Activated CD4-positive, alpha-beta T cell treated with anti-CD3 and anti-CD28 coated beads, Interleukin-2, amount 10 ng/mL, durations not matched to agents 24 days and 14 days (primary cell): ENCODE data around the gene ZNF444. TPM values are rescaled to one million over a fixed set of nuclear protein-coding genes. Genes with fewer than 3 reads are reported as not detected.
A peak's percentile ranks its signal among the peaks of the same experiment; 100 is the strongest.
"Not testable (repeated sequence)": the region's sequence is repeated elsewhere in the genome, so short reads cannot be mapped to it uniquely, and the experiment has no call there.

Source experiments
- DNase-seq: peaks from one replicate; pipeline ENCODE4 v3.0.0; 2022
- H3K27ac Mint-ChIP-seq: one replicate; pipeline ENCODE4 v1.8.0; 2022; ENCODE audit warnings: mild to moderate bottlenecking, mixed read lengths
- H3K27me3 Mint-ChIP-seq: one replicate; pipeline ENCODE4 v1.8.0; 2022; ENCODE audit warnings: mixed read lengths
- H3K36me3 Mint-ChIP-seq: one replicate; pipeline ENCODE4 v1.8.0; 2022; ENCODE audit warnings: low read depth, mild to moderate bottlenecking, mixed read lengths
- H3K4me1 Mint-ChIP-seq: one replicate; pipeline ENCODE4 v1.8.0; 2021; ENCODE audit warnings: mixed read lengths
- H3K4me3 Mint-ChIP-seq: one replicate; pipeline ENCODE4 v1.8.0; 2022; ENCODE audit warnings: mild to moderate bottlenecking, moderate library complexity, mixed read lengths
- H3K9me3 Mint-ChIP-seq: one replicate; pipeline ENCODE4 v1.8.0; 2021; ENCODE audit warnings: mixed read lengths
- intact Hi-C: fragments of 100-400 bp; cut with micrococcal nuclease; formaldehyde crosslinking; loops from one replicate; pipeline ENCODE4 v1.15.1; 2023
- total RNA-seq: library from RNA; stranded (reverse); gene quantifications from 2 replicates; pipeline ENCODE4 v1.2.3, GENCODE V29; 2022

Gene ZNF444
- 35.5 and 35.7 TPM in 2 replicates for total RNA-seq

GRCh38 chr19:56140583-56141416 is at the start of gene ZNF444:
Gene ZNF444, plus strand, starts transcription at chr19:56141287. Its CDS starts 5,625 bp downstream, at chr19:56146912.
- H3K27me3 Mint-ChIP-seq, result peaks cover 4% of the 10 kb centered on the region
- peaks cover 36% of the 10 kb centered on the region for H3K4me1 Mint-ChIP-seq
- intact Hi-C loops, result loop anchor here (1.0 to 5.0 kb wide), 6 partner anchors 19 to 1222 kb away; partner anchors contain the start of genes EPN1, PPP1R12C, TRAPPC2B and ZNF547
- peak within 1 kb of the TSS; percentile 94 for H3K4me3 Mint-ChIP-seq
- DNase-seq, result peak; percentile 100
- peak within 1 kb of the TSS; percentile 91 for H3K27ac Mint-ChIP-seq
- H3K36me3 Mint-ChIP-seq, result peaks cover 3% of the 10 kb centered on the region
- H3K9me3 Mint-ChIP-seq, result no peaks in the 10 kb centered on the region

- H3K36me3 Mint-ChIP-seq, result peaks cover 38% of the 10 kb centered on the region
- intact Hi-C loops, result no loop called here
- no peak overlapping the region for H3K4me3 Mint-ChIP-seq
- peaks cover 5% of the 10 kb centered on the region for H3K9me3 Mint-ChIP-seq
- no peak overlapping the region for H3K27ac Mint-ChIP-seq
- no peak for DNase-seq
- peaks cover 2% of the 10 kb centered on the region for H3K4me1 Mint-ChIP-seq
- H3K27me3 Mint-ChIP-seq, result no peaks in the 10 kb centered on the region
Observed at GRCh38 chr19:56091751-56092546, 49.1 kb upstream of the ZNF444 start.

- H3K27me3 Mint-ChIP-seq, result no peaks in the 10 kb centered on the region
- H3K4me1 Mint-ChIP-seq, result peaks cover 2% of the 10 kb centered on the region
- H3K36me3 Mint-ChIP-seq, result peaks cover 40% of the 10 kb centered on the region
- H3K9me3 Mint-ChIP-seq, result peaks cover 5% of the 10 kb centered on the region
- intact Hi-C loops, result no loop called here
- no peak for DNase-seq
- H3K4me3 Mint-ChIP-seq, result no peak overlapping the region
- H3K27ac Mint-ChIP-seq, result no peak overlapping the region
Observed at GRCh38 chr19:56092685-56093631, 48.1 kb upstream of the ZNF444 start.

GRCh38 chr19:56094449-56094848 is 46.6 kb upstream of the ZNF444 start:
- Mint-ChIP-seq H3K9me3 (peaks cover 5% of the 10 kb centered on the region), H3K4me1 (peaks cover 2% of the 10 kb centered on the region), H3K27ac (no peak overlapping the region), H3K27me3 (no peaks in the 10 kb centered on the region), H3K4me3 (no peak overlapping the region), H3K36me3 (peaks cover 37% of the 10 kb centered on the region)
- intact Hi-C loops, result no loop called here
- DNase-seq, result no peak

GRCh38 chr19:56096665-56097064 is 44.4 kb upstream of the ZNF444 start:
- Mint-ChIP-seq H3K9me3 (peaks cover 5% of the 10 kb centered on the region), H3K27me3 (no peaks in the 10 kb centered on the region), H3K36me3 (peaks cover 38% of the 10 kb centered on the region), H3K4me1 (peaks cover 2% of the 10 kb centered on the region), H3K4me3 (no peak overlapping the region), H3K27ac (no peak overlapping the region)
- intact Hi-C loops, result no loop called here
- DNase-seq, result no peak

GRCh38 chr19:56097306-56097705 is 43.8 kb upstream of the ZNF444 start:
- H3K9me3 Mint-ChIP-seq, result peaks cover 5% of the 10 kb centered on the region
- H3K27ac Mint-ChIP-seq, result no peak overlapping the region
- no peak for DNase-seq
- no peak overlapping the region for H3K4me3 Mint-ChIP-seq
- H3K36me3 Mint-ChIP-seq, result peaks cover 38% of the 10 kb centered on the region
- H3K4me1 Mint-ChIP-seq, result peaks cover 2% of the 10 kb centered on the region
- no peaks in the 10 kb centered on the region for H3K27me3 Mint-ChIP-seq
- intact Hi-C loops, result no loop called here

GRCh38 chr19:56097776-56098175 is 43.3 kb upstream of the ZNF444 start:
- Mint-ChIP-seq H3K27ac (no peak overlapping the region), H3K27me3 (no peaks in the 10 kb centered on the region), H3K36me3 (peaks cover 35% of the 10 kb centered on the region), H3K4me3 (no peak overlapping the region), H3K4me1 (peaks cover 2% of the 10 kb centered on the region), H3K9me3 (peaks cover 3% of the 10 kb centered on the region)
- no peak for DNase-seq
- intact Hi-C loops, result no loop called here

- DNase-seq, H3K9me3 Mint-ChIP-seq, intact Hi-C loops, H3K27ac Mint-ChIP-seq, H3K4me3 Mint-ChIP-seq, H3K4me1 Mint-ChIP-seq, H3K27me3 Mint-ChIP-seq: not testable (repeated sequence)
- H3K36me3 Mint-ChIP-seq, result peaks cover 30% of the 10 kb centered on the region
Observed at GRCh38 chr19:56098237-56098636, 42.9 kb upstream of the ZNF444 start.

GRCh38 chr19:56098731-56099568 is 42.1 kb upstream of the ZNF444 start:
- Mint-ChIP-seq H3K27me3 (no peaks in the 10 kb centered on the region), H3K36me3 (peaks cover 23% of the 10 kb centered on the region), H3K27ac (no peak overlapping the region), H3K9me3 (no peaks in the 10 kb centered on the region), H3K4me1 (no peaks in the 10 kb centered on the region), H3K4me3 (no peak overlapping the region)
- intact Hi-C loops, result no loop called here
- no peak for DNase-seq

GRCh38 chr19:56099638-56100539 is 41.2 kb upstream of the ZNF444 start:
- H3K4me1 Mint-ChIP-seq, result no peaks in the 10 kb centered on the region
- H3K27ac Mint-ChIP-seq, result no peak overlapping the region
- intact Hi-C loops, result no loop called here
- no peak for DNase-seq
- H3K27me3 Mint-ChIP-seq, result no peaks in the 10 kb centered on the region
- H3K4me3 Mint-ChIP-seq, result no peak overlapping the region
- H3K9me3 Mint-ChIP-seq, result no peaks in the 10 kb centered on the region
- peaks cover 19% of the 10 kb centered on the region for H3K36me3 Mint-ChIP-seq

GRCh38 chr19:56101095-56101494 is 40.0 kb upstream of the ZNF444 start:
- DNase-seq, result no peak
- intact Hi-C loops, result no loop called here
- no peak overlapping the region for H3K4me3 Mint-ChIP-seq
- no peaks in the 10 kb centered on the region for H3K27me3 Mint-ChIP-seq
- no peaks in the 10 kb centered on the region for H3K9me3 Mint-ChIP-seq
- no peak overlapping the region for H3K27ac Mint-ChIP-seq
- H3K4me1 Mint-ChIP-seq, result peaks cover 8% of the 10 kb centered on the region
- H3K36me3 Mint-ChIP-seq, result peaks cover 12% of the 10 kb centered on the region
